LNCaP clone FGC (cell line): ENCODE data around the gene SLBP.

ENCODE experiments used
- DNase-seq: peaks from one replicate; pipeline ENCODE4 v3.0.0-alpha.2; 2011; ENCODE audit warnings: low read depth
- H3K4me3 ChIP-seq: 2 replicates; pipeline ENCODE4 v1.5.1; 2011; ENCODE audit warnings: mild to moderate bottlenecking, low read depth, low read length, control low read depth
- CTCF ChIP-seq: IDR thresholded peaks from 2 replicates; pipeline ENCODE4 v1.5.1; 2012; ENCODE audit warnings: mild to moderate bottlenecking; ENCODE audit not compliant: control insufficient read depth, insufficient read depth; ENCODE audit errors: extremely low read depth

Gene SLBP

GRCh38 chr4:1722551-1723118 lies 10.5 kb upstream of the SLBP start:
- no peak for DNase-seq
- peak overlapping the region; percentile 94 for H3K4me3 ChIP-seq
- 0 out of 2 replicates have a peak, but pooled peaks have one; percentile 15 for TF ChIP-seq CTCF

GRCh38 chr4:1721666-1722550 lies 9.8 kb upstream of the SLBP start:
- DNase-seq, result no peak
- H3K4me3 ChIP-seq, result peak overlapping the region; percentile 94
- no peak for TF ChIP-seq CTCF

GRCh38 chr4:1721003-1721665 lies 9.0 kb upstream of the SLBP start, which contains the start of the genes TACC3 and TMEM129:
TSS of gene TACC3 (plus strand) at chr4:1721521. CDS start at chr4:1723422, 1,901 bp downstream.
TSS of gene TMEM129 (minus strand) at chr4:1721323. CDS start at chr4:1720837, 486 bp downstream.
- peak within 1 kb of the TSS; percentile 94 for H3K4me3 ChIP-seq
- no peak for TF ChIP-seq CTCF
- DNase-seq, result peak; percentile 97

GRCh38 chr4:1720163-1720983 lies 8.3 kb upstream of the SLBP start:
- no peak for TF ChIP-seq CTCF
- H3K4me3 ChIP-seq, result peak overlapping the region; percentile 94
- DNase-seq, result no peak

GRCh38 chr4:1718095-1718850 lies 6.2 kb upstream of the SLBP start:
- peak; percentile 93 for DNase-seq
- H3K4me3 ChIP-seq, result peak overlapping the region; percentile 18
- no peak for TF ChIP-seq CTCF
